ENCODE data around the gene GXYLT1. TPM values are rescaled to one million over a fixed set of nuclear protein-coding genes. Genes with fewer than 3 reads are reported as not detected.

GXYLT1 gene
- total and polyA plus RNA-seq, 9 of the 15 experiments (the other 6 are each of a cell fraction or from before 2014, with no cell fraction given) = 1.4 to 9.3 (median 5.5) TPM

DNA sequence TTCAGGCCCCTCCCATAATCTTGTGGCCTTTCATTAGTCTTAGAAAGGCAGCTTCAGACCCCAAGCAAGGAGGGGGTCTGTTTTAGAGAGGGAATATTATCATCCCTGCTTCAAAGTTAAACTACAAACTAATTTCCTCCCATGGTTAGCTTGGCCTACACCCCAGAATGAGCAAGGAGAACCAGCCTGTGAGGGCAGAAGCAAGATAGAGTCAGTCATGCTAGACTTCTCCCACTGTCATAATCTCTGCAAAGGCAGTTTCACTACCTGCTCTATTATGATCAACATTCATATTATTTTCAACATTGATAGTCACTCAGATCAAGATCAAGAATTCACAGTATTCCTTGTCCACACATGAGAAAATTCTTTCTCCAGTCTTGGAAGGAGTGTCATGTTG lies 105.1 kb downstream of the GXYLT1 start:
- Histone ChIP-seq H2AFZ (ENCODE audit: low read depth, low read length) (no peak overlapping the region), H3K4me2 (ENCODE audit: insufficient read depth, low read length) (no peak overlapping the region), H4K20me1 (replicated peaks; ENCODE audit: control insufficient read depth, insufficient read depth, low read length) (no peaks in the 10 kb centered on the region), H3K27ac (ENCODE audit: extremely low read depth, low read depth, low read length) (no peak overlapping the region), H3K4me1 (replicated peaks in 1 of 2; ENCODE audit: control insufficient read depth in 2 of 2, insufficient read depth in 2 of 2, low read length in 2 of 2) (no peaks in the 10 kb centered on the region), H3K4me3 (no peak overlapping the region), H3K9me3 (replicated peaks; ENCODE audit: control insufficient read depth, insufficient read depth, low read depth, low read length) (no peaks in the 10 kb centered on the region), H3K79me2 (ENCODE audit: control insufficient read depth, insufficient read depth, low read length) (no peaks in the 10 kb centered on the region), H3K27me3 (ENCODE audit: control insufficient read depth in 2 of 2, insufficient read depth in 2 of 2, low read length in 2 of 2) (no peaks in the 10 kb centered on the region), H3K9ac (ENCODE audit: insufficient read depth in 1 of 2, low read depth in 2 of 2, low read length in 2 of 2) (no peak overlapping the region), H3K9me1 (ENCODE audit: control insufficient read depth, insufficient read depth, low read length) (no peaks in the 10 kb centered on the region), H3K36me3 (ENCODE audit: control insufficient read depth, insufficient read depth, low read length) (no peaks in the 10 kb centered on the region)
- no peak for DNase-seq (ENCODE audit: extremely low read depth in 1 of 4, low spot score in 3 of 4)
- ATAC-seq = no peak
- ChIA-PET CTCF (ENCODE audit: low intra/inter-chr PET ratio) (no interaction called here), POLR2A (no interaction called here)
- intact Hi-C loops (cut with micrococcal nuclease) (loop anchor here (5.0 kb wide), 1 partner anchor 288 kb away; the partner anchor contains the start of genes PPHLN1 and ZCRB1), in situ Hi-C loops (cut with MboI) (no loop called here)
- no peak for FAIRE-seq
- no TSS peak for BruUV-seq (replicated peaks)
- no peak for TF ChIP-seq DACH1 (IDR thresholded peaks at IDR 0.05; ENCODE audit: partially characterized antibody)
- TF ChIP-seq HNRNPK (IDR thresholded peaks at IDR 0.05; ENCODE audit: low read depth, low read length, poor library complexity, severe bottlenecking) = no peak
- TF ChIP-seq HIVEP1 (CRISPR knock-in tag; IDR thresholded peaks at IDR 0.05) = no peak
- TF ChIP-seq EP400 (IDR thresholded peaks at IDR 0.05) = no peak
- TF ChIP-seq NFYB (IDR thresholded peaks at IDR 0.05; ENCODE audit: extremely low read depth, insufficient read length) = no peak
- TF ChIP-seq, protein P1, sequence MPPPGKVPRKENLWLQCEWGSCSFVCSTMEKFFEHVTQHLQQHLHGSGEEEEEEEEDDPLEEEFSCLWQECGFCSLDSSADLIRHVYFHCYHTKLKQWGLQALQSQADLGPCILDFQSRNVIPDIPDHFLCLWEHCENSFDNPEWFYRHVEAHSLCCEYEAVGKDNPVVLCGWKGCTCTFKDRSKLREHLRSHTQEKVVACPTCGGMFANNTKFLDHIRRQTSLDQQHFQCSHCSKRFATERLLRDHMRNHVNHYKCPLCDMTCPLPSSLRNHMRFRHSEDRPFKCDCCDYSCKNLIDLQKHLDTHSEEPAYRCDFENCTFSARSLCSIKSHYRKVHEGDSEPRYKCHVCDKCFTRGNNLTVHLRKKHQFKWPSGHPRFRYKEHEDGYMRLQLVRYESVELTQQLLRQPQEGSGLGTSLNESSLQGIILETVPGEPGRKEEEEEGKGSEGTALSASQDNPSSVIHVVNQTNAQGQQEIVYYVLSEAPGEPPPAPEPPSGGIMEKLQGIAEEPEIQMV (tag; conservative IDR thresholded peaks at IDR 0.05; ENCODE audit: low read depth) = no peak
- no peak for TF ChIP-seq HNRNPL (IDR thresholded peaks at IDR 0.05; ENCODE audit: low read depth, low read length)
- TF ChIP-seq JUN (IDR thresholded peaks at IDR 0.05; ENCODE audit: borderline replicate concordance, low read depth, low read length) = no peak
- no peak for TF ChIP-seq JUN (CRISPR knock-in tag; IDR thresholded peaks at IDR 0.05; ENCODE audit: borderline replicate concordance)
- no peak for TF ChIP-seq ZNF282 (CRISPR knock-in tag; IDR thresholded peaks at IDR 0.05)
- TF ChIP-seq, protein P2, sequence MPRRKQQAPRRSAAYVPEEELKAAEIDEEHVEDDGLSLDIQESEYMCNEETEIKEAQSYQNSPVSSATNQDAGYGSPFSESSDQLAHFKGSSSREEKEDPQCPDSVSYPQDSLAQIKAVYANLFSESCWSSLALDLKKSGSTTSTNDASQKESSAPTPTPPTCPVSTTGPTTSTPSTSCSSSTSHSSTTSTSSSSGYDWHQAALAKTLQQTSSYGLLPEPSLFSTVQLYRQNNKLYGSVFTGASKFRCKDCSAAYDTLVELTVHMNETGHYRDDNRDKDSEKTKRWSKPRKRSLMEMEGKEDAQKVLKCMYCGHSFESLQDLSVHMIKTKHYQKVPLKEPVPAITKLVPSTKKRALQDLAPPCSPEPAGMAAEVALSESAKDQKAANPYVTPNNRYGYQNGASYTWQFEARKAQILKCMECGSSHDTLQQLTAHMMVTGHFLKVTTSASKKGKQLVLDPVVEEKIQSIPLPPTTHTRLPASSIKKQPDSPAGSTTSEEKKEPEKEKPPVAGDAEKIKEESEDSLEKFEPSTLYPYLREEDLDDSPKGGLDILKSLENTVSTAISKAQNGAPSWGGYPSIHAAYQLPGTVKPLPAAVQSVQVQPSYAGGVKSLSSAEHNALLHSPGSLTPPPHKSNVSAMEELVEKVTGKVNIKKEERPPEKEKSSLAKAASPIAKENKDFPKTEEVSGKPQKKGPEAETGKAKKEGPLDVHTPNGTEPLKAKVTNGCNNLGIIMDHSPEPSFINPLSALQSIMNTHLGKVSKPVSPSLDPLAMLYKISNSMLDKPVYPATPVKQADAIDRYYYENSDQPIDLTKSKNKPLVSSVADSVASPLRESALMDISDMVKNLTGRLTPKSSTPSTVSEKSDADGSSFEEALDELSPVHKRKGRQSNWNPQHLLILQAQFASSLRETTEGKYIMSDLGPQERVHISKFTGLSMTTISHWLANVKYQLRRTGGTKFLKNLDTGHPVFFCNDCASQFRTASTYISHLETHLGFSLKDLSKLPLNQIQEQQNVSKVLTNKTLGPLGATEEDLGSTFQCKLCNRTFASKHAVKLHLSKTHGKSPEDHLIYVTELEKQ (CRISPR knock-in tag; IDR thresholded peaks at IDR 0.05) = no peak
- TF ChIP-seq NR3C1 (CRISPR knock-in tag; IDR thresholded peaks at IDR 0.05) = no peak
- no peak for TF ChIP-seq FOS (IDR thresholded peaks at IDR 0.05; ENCODE audit: extremely low read depth, insufficient read length)
- no peak for TF ChIP-seq BDP1 (IDR thresholded peaks at IDR 0.05; ENCODE audit: insufficient read depth, insufficient read length)
- no peak for TF ChIP-seq BMI1 (IDR thresholded peaks at IDR 0.05; ENCODE audit: low read length)
- TF ChIP-seq, protein P3, sequence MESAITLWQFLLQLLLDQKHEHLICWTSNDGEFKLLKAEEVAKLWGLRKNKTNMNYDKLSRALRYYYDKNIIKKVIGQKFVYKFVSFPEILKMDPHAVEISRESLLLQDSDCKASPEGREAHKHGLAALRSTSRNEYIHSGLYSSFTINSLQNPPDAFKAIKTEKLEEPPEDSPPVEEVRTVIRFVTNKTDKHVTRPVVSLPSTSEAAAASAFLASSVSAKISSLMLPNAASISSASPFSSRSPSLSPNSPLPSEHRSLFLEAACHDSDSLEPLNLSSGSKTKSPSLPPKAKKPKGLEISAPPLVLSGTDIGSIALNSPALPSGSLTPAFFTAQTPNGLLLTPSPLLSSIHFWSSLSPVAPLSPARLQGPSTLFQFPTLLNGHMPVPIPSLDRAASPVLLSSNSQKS (CRISPR knock-in tag; IDR thresholded peaks at IDR 0.05) = no peak
- TF ChIP-seq PHB2 (IDR thresholded peaks at IDR 0.05; ENCODE audit: low read depth) = no peak
